ENCODE data around the gene SRRM5.
A peak's percentile ranks its signal among the peaks of the same experiment; 100 is the strongest.

SRRM5 gene

DNA sequence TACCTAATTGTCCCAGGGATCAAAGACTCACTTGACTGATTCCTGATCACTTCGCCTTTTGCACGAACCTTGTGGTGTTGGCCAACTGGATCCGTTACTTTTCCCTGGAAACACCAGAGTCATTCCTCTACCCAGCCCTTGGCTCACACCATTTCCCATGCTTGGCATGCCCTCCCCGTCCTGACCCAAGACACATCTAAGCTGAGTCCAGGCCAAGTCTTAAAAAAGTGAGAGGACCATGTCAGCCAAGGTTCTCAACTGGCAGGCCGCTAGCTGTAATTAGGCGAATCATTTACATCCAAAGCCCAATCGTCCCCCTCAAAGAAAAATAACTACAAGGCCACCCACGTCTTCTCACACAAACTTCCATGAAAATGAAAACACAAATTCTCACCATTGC is 46.6 kb downstream of the SRRM5 start:
- CTCF ChIA-PET, result interaction anchor here (1.0 kb wide), 1 partner anchor 10 kb away, joined by 3 read pairs; no protein-coding TSS in a partner anchor
- POLR2A ChIA-PET, result no interaction called here
- DNase-seq (ENCODE audit: extremely low spot score), result no peak
- no peak for TF ChIP-seq CTBP1 (IDR thresholded peaks at IDR 0.05; ENCODE audit: borderline replicate concordance)
- no peak for TF ChIP-seq FOXK2 (IDR thresholded peaks at IDR 0.05)
- no peak for TF ChIP-seq ARNT (IDR thresholded peaks at IDR 0.05)
- TF ChIP-seq BHLHE40 (IDR thresholded peaks at IDR 0.05; ENCODE audit: borderline replicate concordance), result no peak
- TF ChIP-seq ELF4 (IDR thresholded peaks at IDR 0.05), result no peak
- TF ChIP-seq, protein P1, sequence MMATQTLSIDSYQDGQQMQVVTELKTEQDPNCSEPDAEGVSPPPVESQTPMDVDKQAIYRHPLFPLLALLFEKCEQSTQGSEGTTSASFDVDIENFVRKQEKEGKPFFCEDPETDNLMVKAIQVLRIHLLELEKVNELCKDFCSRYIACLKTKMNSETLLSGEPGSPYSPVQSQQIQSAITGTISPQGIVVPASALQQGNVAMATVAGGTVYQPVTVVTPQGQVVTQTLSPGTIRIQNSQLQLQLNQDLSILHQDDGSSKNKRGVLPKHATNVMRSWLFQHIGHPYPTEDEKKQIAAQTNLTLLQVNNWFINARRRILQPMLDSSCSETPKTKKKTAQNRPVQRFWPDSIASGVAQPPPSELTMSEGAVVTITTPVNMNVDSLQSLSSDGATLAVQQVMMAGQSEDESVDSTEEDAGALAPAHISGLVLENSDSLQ (IDR thresholded peaks at IDR 0.05), result no peak
- TF ChIP-seq L3MBTL2 (conservative IDR thresholded peaks at IDR 0.05), result no peak
- TF ChIP-seq FOXA1 (IDR thresholded peaks at IDR 0.05), result no peak
- TF ChIP-seq NFRKB (IDR thresholded peaks at IDR 0.05), result no peak
- TF ChIP-seq SUZ12 (IDR thresholded peaks at IDR 0.05), result no peak
- TF ChIP-seq TARDBP (IDR thresholded peaks at IDR 0.05), result no peak
- TF ChIP-seq FOXM1 (IDR thresholded peaks at IDR 0.05; ENCODE audit: borderline replicate concordance), result no peak
- TF ChIP-seq LEF1 (IDR thresholded peaks at IDR 0.05; ENCODE audit: borderline replicate concordance), result no peak
- TF ChIP-seq HDGF (IDR thresholded peaks at IDR 0.05; ENCODE audit: borderline replicate concordance), result no peak
- no peak for TF ChIP-seq SP1 (IDR thresholded peaks at IDR 0.05)
- no peak for TF ChIP-seq ZNF384 (IDR thresholded peaks at IDR 0.05)

DNA sequence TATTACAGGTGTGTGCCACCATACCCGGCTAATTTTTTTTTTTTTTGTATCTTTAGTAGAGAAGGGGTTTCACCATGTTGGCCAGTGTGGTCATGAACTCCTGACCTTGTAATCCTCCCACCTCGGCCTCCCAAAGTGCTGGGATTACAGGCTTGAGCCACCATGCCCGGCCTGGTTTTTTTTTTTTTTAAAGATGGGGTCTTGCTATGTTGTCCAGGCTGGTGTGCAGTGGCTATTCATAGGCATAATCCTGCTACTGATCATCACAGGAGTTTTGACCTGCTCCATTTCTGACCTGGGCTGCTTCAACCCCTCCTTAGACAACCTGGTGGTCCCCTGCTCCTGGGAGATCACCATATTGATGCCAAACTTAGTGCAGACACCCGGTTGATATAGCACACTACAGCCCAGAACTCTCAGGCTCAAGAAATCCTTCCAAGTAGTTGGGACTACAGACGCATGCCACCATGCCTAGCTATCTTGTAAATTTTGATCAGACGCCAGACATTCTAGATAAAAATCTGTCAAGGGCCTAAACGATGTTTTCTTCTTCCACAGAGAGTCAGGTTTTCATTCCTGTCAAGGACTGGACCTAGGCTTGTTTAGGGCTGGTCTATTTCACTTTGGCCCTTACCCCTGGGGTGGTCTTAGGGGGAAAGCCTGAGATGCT is 48.5 kb downstream of the SRRM5 start:
- ChIA-PET POLR2A (no interaction called here), CTCF (no interaction called here)
- no peak for DNase-seq (ENCODE audit: extremely low spot score)
- TF ChIP-seq BHLHE40 (IDR thresholded peaks at IDR 0.05; ENCODE audit: borderline replicate concordance) (no peak), FOXA1 (IDR thresholded peaks at IDR 0.05) (no peak), FOXM1 (IDR thresholded peaks at IDR 0.05; ENCODE audit: borderline replicate concordance) (no peak), TARDBP (IDR thresholded peaks at IDR 0.05) (no peak), FOXK2 (IDR thresholded peaks at IDR 0.05) (no peak)
- TF ChIP-seq, protein P1 (IDR thresholded peaks at IDR 0.05), result no peak

DNA sequence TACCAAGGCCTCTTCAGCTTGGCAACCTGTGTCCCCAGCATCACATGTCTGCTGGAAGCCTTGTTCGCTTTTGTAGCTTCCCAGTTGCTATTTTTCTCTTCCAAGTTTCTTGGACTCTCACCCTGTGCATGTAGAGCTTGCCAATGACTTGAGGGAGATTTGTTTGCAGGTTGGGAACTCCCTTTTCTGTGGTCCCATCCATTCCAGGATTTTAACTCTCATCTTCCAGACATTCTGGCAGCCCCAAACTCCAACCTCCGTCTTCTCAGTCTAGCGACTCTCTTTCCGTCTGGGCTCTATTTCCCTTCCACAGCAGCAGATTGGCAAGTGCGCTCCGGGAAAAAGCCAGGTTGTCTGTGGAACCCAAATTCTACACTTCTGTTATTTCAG is 49.1 kb downstream of the SRRM5 start:
- CTCF ChIA-PET, result no interaction called here
- no peak for DNase-seq (ENCODE audit: extremely low spot score)
- POLR2A ChIA-PET, result no interaction called here

DNA sequence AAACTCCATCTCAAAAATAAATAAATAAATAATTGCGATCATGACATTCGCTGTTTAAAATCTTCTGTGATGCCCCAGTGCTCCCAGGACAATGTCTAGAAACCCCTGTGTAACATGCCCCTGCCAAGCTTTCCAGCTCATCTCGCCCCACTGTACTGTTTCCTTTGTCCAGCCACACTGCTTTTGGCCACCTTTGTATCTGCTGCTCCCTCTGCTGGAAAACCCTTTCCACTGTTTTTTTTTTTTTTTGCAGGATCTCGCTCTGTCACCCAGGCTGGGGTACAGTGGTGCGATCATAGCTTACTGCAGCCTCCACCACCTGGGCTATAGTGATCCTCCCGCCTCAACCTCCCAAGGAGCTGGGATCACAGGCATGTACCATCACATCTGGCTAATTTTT is 50.6 kb downstream of the SRRM5 start:
- TF ChIP-seq ZNF384 (IDR thresholded peaks at IDR 0.05), result peak; percentile 92
- TF ChIP-seq FOXK2 (IDR thresholded peaks at IDR 0.05), result no peak
- POLR2A ChIA-PET, result interaction anchor here (1.1 kb wide), 1 partner anchor 66 kb away, joined by 3 read pairs; the partner anchor contains the start of gene ZNF576
- DNase-seq (ENCODE audit: extremely low spot score), result peak; percentile 42
- CTCF ChIA-PET, result interaction anchor here (0.6 to 1.3 kb wide), 11 partner anchors 9 to 851 kb away, joined by 3 to 7 read pairs (median 3); no protein-coding TSS in a partner anchor

More for the DNA sequence above, 49.1 kb downstream of the SRRM5 start:
- TF ChIP-seq FOXA1 (IDR thresholded peaks at IDR 0.05) (no peak), SUZ12 (IDR thresholded peaks at IDR 0.05) (no peak), ZNF384 (IDR thresholded peaks at IDR 0.05) (no peak), LEF1 (IDR thresholded peaks at IDR 0.05; ENCODE audit: borderline replicate concordance) (no peak), CTBP1 (IDR thresholded peaks at IDR 0.05; ENCODE audit: borderline replicate concordance) (no peak), HDGF (IDR thresholded peaks at IDR 0.05; ENCODE audit: borderline replicate concordance) (no peak), ARNT (IDR thresholded peaks at IDR 0.05) (no peak), ELF4 (IDR thresholded peaks at IDR 0.05) (no peak), FOXK2 (IDR thresholded peaks at IDR 0.05) (no peak), FOXM1 (IDR thresholded peaks at IDR 0.05; ENCODE audit: borderline replicate concordance) (no peak), NFRKB (IDR thresholded peaks at IDR 0.05) (no peak), TARDBP (IDR thresholded peaks at IDR 0.05) (no peak)

DNA sequence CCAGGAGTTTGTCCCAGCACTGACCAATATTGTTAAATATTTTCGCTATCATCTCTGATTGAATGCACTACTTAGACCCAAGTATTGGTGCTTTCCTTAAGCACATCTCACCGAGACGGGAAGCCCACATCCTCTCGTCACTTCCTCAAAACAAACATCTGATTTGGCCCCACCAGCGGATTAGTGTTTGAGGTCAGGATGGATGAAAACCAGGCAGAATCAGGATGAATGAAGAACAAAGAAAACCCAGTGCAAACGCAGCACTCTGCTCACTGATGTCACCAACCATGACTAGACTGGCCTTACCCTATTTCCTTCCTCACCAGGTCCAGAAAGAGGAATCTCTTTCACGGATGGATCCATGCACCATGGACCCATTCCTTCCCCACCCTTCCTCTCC is 52.1 kb downstream of the SRRM5 start:
- ChIA-PET POLR2A (no interaction called here), CTCF (interaction anchor here (1.1 kb wide), 1 partner anchor 11 kb away, joined by 3 read pairs; no protein-coding TSS in a partner anchor)
- no peak for DNase-seq (ENCODE audit: extremely low spot score)
- TF ChIP-seq BHLHE40 (IDR thresholded peaks at IDR 0.05; ENCODE audit: borderline replicate concordance) (no peak), FOXA1 (IDR thresholded peaks at IDR 0.05) (no peak), LEF1 (IDR thresholded peaks at IDR 0.05; ENCODE audit: borderline replicate concordance) (no peak), ARNT (IDR thresholded peaks at IDR 0.05) (no peak), FOXK2 (IDR thresholded peaks at IDR 0.05) (no peak), L3MBTL2 (conservative IDR thresholded peaks at IDR 0.05) (no peak), SUZ12 (IDR thresholded peaks at IDR 0.05) (no peak), ELF4 (IDR thresholded peaks at IDR 0.05) (no peak), CTBP1 (IDR thresholded peaks at IDR 0.05; ENCODE audit: borderline replicate concordance) (no peak), FOXM1 (IDR thresholded peaks at IDR 0.05; ENCODE audit: borderline replicate concordance) (no peak), SP1 (IDR thresholded peaks at IDR 0.05) (no peak), NFRKB (IDR thresholded peaks at IDR 0.05) (no peak)
- TF ChIP-seq, protein P1 (IDR thresholded peaks at IDR 0.05), result no peak
